Epithelial cell of esophagus (primary cell): ENCODE measurements around the gene LTBP2.
A peak's percentile ranks its signal among the peaks of the same experiment; 100 is the strongest.

Experiments
- DNase-seq: peaks from one replicate; pipeline ENCODE4 v3.0.0; 2010; ENCODE audit warnings: low read depth
- H3K4me3 ChIP-seq: 2 replicates; pipeline ENCODE4 v1.5.1; 2011; ENCODE audit warnings: mild to moderate bottlenecking, low read length, control low read depth
- CTCF ChIP-seq: IDR thresholded peaks from 2 replicates; pipeline ENCODE4 v1.5.1; 2011; ENCODE audit warnings: low read depth, mild to moderate bottlenecking, low read length, control low read depth, inconsistent platforms; ENCODE audit not compliant: insufficient read depth; ENCODE audit errors: missing control alignments

LTBP2 gene

GRCh38 chr14:74562515-74563232 lies 49.4 kb downstream of the LTBP2 start:
- DNase-seq = peak; percentile 32
- no peak overlapping the region for H3K4me3 ChIP-seq
- no peak for TF ChIP-seq CTCF

GRCh38 chr14:74558655-74559054 lies 53.4 kb downstream of the LTBP2 start:
- no peak for DNase-seq
- no peak for TF ChIP-seq CTCF
- no peak overlapping the region for H3K4me3 ChIP-seq

- H3K4me3 ChIP-seq = no peak overlapping the region
- TF ChIP-seq CTCF = no peak
- DNase-seq = no peak
Measured at GRCh38 chr14:74557691-74558090, 54.3 kb downstream of the LTBP2 start.

- TF ChIP-seq CTCF = no peak
- no peak for DNase-seq
- H3K4me3 ChIP-seq = no peak overlapping the region
Measured at GRCh38 chr14:74555476-74556050, 56.5 kb downstream of the LTBP2 start.

- DNase-seq = no peak
- no peak overlapping the region for H3K4me3 ChIP-seq
- no peak for TF ChIP-seq CTCF
Measured at GRCh38 chr14:74554742-74555362, 57.2 kb downstream of the LTBP2 start.

GRCh38 chr14:74552623-74553022 lies 59.4 kb downstream of the LTBP2 start:
- no peak overlapping the region for H3K4me3 ChIP-seq
- no peak for TF ChIP-seq CTCF
- DNase-seq = no peak
